Activated T-helper 1 cell treated with anti-CD3 and anti-CD28 coated beads, Interleukin-12 subunit alpha, Interleukin-12 subunit beta, Interleukin-2, Interleukin-4 antibody, amounts not matched to agents 30 ng/mL and 10 ng/mL and 1 ng/mL, durations not matched to agents 14 hours and 24 hours and 36 hours (primary cell): ENCODE results near the gene GNGT1. TPM values are rescaled to one million over a fixed set of nuclear protein-coding genes. Genes with fewer than 3 reads are reported as not detected.

Experiments used
- DNase-seq: peaks from one replicate; pipeline ENCODE4 v3.0.0; 2021; ENCODE audit warnings: low spot score
- H3K27ac Mint-ChIP-seq: one replicate; pipeline ENCODE4 v1.8.0; 2021; ENCODE audit warnings: mild to moderate bottlenecking, mixed read lengths
- H3K27me3 Mint-ChIP-seq: one replicate; pipeline ENCODE4 v1.8.0; 2022; ENCODE audit warnings: mild to moderate bottlenecking, moderate library complexity, mixed read lengths; ENCODE audit not compliant: insufficient read depth
- H3K36me3 Mint-ChIP-seq: one replicate; pipeline ENCODE4 v1.8.0; 2021; ENCODE audit warnings: low read depth, mixed read lengths
- H3K4me1 Mint-ChIP-seq: one replicate; pipeline ENCODE4 v1.8.0; 2021; ENCODE audit warnings: low read depth, mixed read lengths
- H3K4me3 Mint-ChIP-seq: one replicate; pipeline ENCODE4 v1.8.0; 2021; ENCODE audit warnings: mild to moderate bottlenecking, moderate library complexity, mixed read lengths
- H3K9me3 Mint-ChIP-seq: one replicate; pipeline ENCODE4 v1.8.0; 2021; ENCODE audit warnings: mixed read lengths
- intact Hi-C: fragments of 100-400 bp; cut with micrococcal nuclease; formaldehyde crosslinking; loops from one replicate; pipeline ENCODE4 v1.15.1; 2024
- total RNA-seq: library from RNA; stranded (reverse); gene quantifications from 2 replicates; pipeline ENCODE4 v1.2.3, GENCODE V29; 2022

The GNGT1 gene
- total RNA-seq, 1 donor from 2014 or later: not detected

GRCh38 chr7:93933156-93933555 is 26.8 kb downstream of the GNGT1 start:
- DNase-seq: no peak
- Mint-ChIP-seq H3K4me1 (no peaks in the 10 kb centered on the region), H3K27me3 (no peaks in the 10 kb centered on the region), H3K4me3 (no peak overlapping the region), H3K36me3 (no peaks in the 10 kb centered on the region), H3K27ac (no peak overlapping the region), H3K9me3 (no peaks in the 10 kb centered on the region)
- intact Hi-C loops: no loop called here

- Mint-ChIP-seq H3K9me3 (no peaks in the 10 kb centered on the region), H3K36me3 (no peaks in the 10 kb centered on the region), H3K27me3 (no peaks in the 10 kb centered on the region), H3K27ac (no peak overlapping the region), H3K4me3 (no peak overlapping the region), H3K4me1 (no peaks in the 10 kb centered on the region)
- intact Hi-C loops: no loop called here
- DNase-seq: no peak
These were observed 28.7 kb downstream of the GNGT1 start for GRCh38 chr7:93935102-93935501.

- Mint-ChIP-seq H3K27ac (no peak overlapping the region), H3K4me3 (no peak overlapping the region), H3K9me3 (no peaks in the 10 kb centered on the region), H3K4me1 (no peaks in the 10 kb centered on the region), H3K27me3 (no peaks in the 10 kb centered on the region), H3K36me3 (no peaks in the 10 kb centered on the region)
- intact Hi-C loops: no loop called here
- no peak for DNase-seq
These were observed 31.5 kb downstream of the GNGT1 start for GRCh38 chr7:93937818-93938217.

GRCh38 chr7:93938293-93938692 is 31.9 kb downstream of the GNGT1 start:
- Mint-ChIP-seq H3K9me3 (no peaks in the 10 kb centered on the region), H3K4me3 (no peak overlapping the region), H3K27me3 (no peaks in the 10 kb centered on the region), H3K4me1 (no peaks in the 10 kb centered on the region), H3K27ac (no peak overlapping the region), H3K36me3 (no peaks in the 10 kb centered on the region)
- DNase-seq: no peak
- intact Hi-C loops: no loop called here

- Mint-ChIP-seq H3K9me3 (no peaks in the 10 kb centered on the region), H3K27me3 (no peaks in the 10 kb centered on the region), H3K4me1 (no peaks in the 10 kb centered on the region), H3K4me3 (no peak overlapping the region), H3K36me3 (no peaks in the 10 kb centered on the region), H3K27ac (no peak overlapping the region)
- intact Hi-C loops: no loop called here
- no peak for DNase-seq
These were observed 35.6 kb downstream of the GNGT1 start for GRCh38 chr7:93941945-93942344.

- no peak overlapping the region for H3K27ac Mint-ChIP-seq
- no peaks in the 10 kb centered on the region for H3K27me3 Mint-ChIP-seq
- H3K4me1 Mint-ChIP-seq: no peaks in the 10 kb centered on the region
- no peaks in the 10 kb centered on the region for H3K9me3 Mint-ChIP-seq
- intact Hi-C loops: no loop called here
- no peaks in the 10 kb centered on the region for H3K36me3 Mint-ChIP-seq
- no peak for DNase-seq
- no peak overlapping the region for H3K4me3 Mint-ChIP-seq
These were observed 37.6 kb downstream of the GNGT1 start for GRCh38 chr7:93943816-93944540.

GRCh38 chr7:93944673-93945072 is 38.3 kb downstream of the GNGT1 start:
- Mint-ChIP-seq H3K27me3 (no peaks in the 10 kb centered on the region), H3K27ac (no peak overlapping the region), H3K4me3 (no peak overlapping the region), H3K9me3 (no peaks in the 10 kb centered on the region), H3K36me3 (no peaks in the 10 kb centered on the region), H3K4me1 (no peaks in the 10 kb centered on the region)
- intact Hi-C loops: no loop called here
- no peak for DNase-seq

- Mint-ChIP-seq H3K4me1 (no peaks in the 10 kb centered on the region), H3K4me3 (no peak overlapping the region), H3K27ac (no peak overlapping the region), H3K9me3 (no peaks in the 10 kb centered on the region), H3K36me3 (no peaks in the 10 kb centered on the region), H3K27me3 (no peaks in the 10 kb centered on the region)
- no peak for DNase-seq
- intact Hi-C loops: no loop called here
These were observed 38.7 kb downstream of the GNGT1 start for GRCh38 chr7:93945083-93945482.

GRCh38 chr7:93945756-93946535 is 39.6 kb downstream of the GNGT1 start:
- Mint-ChIP-seq H3K27ac (no peak overlapping the region), H3K4me1 (no peaks in the 10 kb centered on the region), H3K36me3 (no peaks in the 10 kb centered on the region), H3K4me3 (no peak overlapping the region), H3K9me3 (no peaks in the 10 kb centered on the region), H3K27me3 (no peaks in the 10 kb centered on the region)
- DNase-seq: no peak
- intact Hi-C loops: no loop called here

GRCh38 chr7:93948106-93948505 is 41.7 kb downstream of the GNGT1 start:
- Mint-ChIP-seq H3K27me3 (no peaks in the 10 kb centered on the region), H3K9me3 (no peaks in the 10 kb centered on the region), H3K36me3 (no peaks in the 10 kb centered on the region), H3K27ac (no peak overlapping the region), H3K4me1 (no peaks in the 10 kb centered on the region), H3K4me3 (no peak overlapping the region)
- DNase-seq: no peak
- intact Hi-C loops: no loop called here

- no peak for DNase-seq
- H3K4me1 Mint-ChIP-seq: no peaks in the 10 kb centered on the region
- H3K27me3 Mint-ChIP-seq: no peaks in the 10 kb centered on the region
- no peaks in the 10 kb centered on the region for H3K9me3 Mint-ChIP-seq
- H3K36me3 Mint-ChIP-seq: no peaks in the 10 kb centered on the region
- no peak overlapping the region for H3K27ac Mint-ChIP-seq
- intact Hi-C loops: no loop called here
- H3K4me3 Mint-ChIP-seq: no peak overlapping the region
These were observed 42.5 kb downstream of the GNGT1 start for GRCh38 chr7:93948873-93949272.

- H3K27me3 Mint-ChIP-seq: no peaks in the 10 kb centered on the region
- H3K27ac Mint-ChIP-seq: no peak overlapping the region
- H3K9me3 Mint-ChIP-seq: no peaks in the 10 kb centered on the region
- H3K4me1 Mint-ChIP-seq: no peaks in the 10 kb centered on the region
- intact Hi-C loops: no loop called here
- no peaks in the 10 kb centered on the region for H3K36me3 Mint-ChIP-seq
- DNase-seq: no peak
- no peak overlapping the region for H3K4me3 Mint-ChIP-seq
These were observed 43.1 kb downstream of the GNGT1 start for GRCh38 chr7:93949423-93949822.

- no peak overlapping the region for H3K4me3 Mint-ChIP-seq
- H3K27me3 Mint-ChIP-seq: no peaks in the 10 kb centered on the region
- no peaks in the 10 kb centered on the region for H3K36me3 Mint-ChIP-seq
- intact Hi-C loops: no loop called here
- H3K4me1 Mint-ChIP-seq: no peaks in the 10 kb centered on the region
- DNase-seq: no peak
- H3K9me3 Mint-ChIP-seq: no peaks in the 10 kb centered on the region
- H3K27ac Mint-ChIP-seq: no peak overlapping the region
These were observed 48.9 kb downstream of the GNGT1 start for GRCh38 chr7:93955304-93955703.
